HG03520 (cell line): ENCODE measurements around the gene ENHO.
A peak's percentile ranks its signal among the peaks of the same experiment; 100 is the strongest.

Source experiments
- ATAC-seq: cut with Tn5 transposase; IDR thresholded peaks from one replicate; pipeline ENCODE4 v1.9.1; 2021; ENCODE audit warnings: mild to moderate bottlenecking, moderate library complexity; ENCODE audit not compliant: unreplicated experiment

Gene ENHO

DNA sequence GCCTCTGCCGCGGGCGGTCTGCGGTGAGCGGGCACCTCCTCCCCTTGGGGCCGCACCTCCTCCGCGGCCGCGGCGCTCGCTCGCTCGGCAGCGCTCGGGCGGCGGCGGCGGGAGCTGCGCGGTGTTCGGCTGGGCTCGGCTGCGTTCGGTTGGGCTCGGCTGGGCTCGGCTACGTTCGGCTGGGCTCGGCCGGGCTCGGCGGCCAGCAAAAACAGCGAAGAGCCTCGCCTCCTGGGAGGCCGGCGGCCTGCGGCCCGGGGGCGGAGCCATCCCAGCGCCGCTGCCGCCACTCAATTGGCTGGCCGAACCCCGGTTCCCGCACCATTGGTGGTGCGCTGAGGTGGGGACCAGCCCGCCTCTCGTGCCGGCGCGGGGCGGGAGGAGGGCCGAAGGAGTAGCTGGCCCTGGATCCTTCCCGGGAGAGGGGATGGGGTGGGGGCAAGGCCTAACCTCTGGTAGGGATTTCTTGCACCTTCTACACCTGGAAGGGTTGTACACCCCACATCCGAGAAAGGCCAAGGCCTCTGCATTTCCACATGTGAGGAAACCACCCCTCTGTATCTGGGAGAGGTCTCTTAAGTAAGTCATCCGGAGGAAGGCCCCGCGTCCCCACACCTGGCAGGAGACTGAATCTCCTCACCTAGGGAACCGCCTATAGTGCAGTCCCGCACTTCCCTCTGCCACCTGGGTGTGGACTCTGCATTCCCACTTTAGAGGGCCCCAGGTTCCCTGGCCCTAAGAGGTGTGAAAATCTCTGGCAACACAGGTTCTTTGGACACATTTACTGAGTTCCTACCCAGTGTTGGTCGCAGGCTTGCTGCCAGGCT, at the start of gene ENHO:
TSS of gene ENHO (minus strand) at position 20 of the 827 bp plus-strand sequence. CDS start 1,295 bp downstream, outside the sequence.
- peak; percentile 81 for ATAC-seq

DNA sequence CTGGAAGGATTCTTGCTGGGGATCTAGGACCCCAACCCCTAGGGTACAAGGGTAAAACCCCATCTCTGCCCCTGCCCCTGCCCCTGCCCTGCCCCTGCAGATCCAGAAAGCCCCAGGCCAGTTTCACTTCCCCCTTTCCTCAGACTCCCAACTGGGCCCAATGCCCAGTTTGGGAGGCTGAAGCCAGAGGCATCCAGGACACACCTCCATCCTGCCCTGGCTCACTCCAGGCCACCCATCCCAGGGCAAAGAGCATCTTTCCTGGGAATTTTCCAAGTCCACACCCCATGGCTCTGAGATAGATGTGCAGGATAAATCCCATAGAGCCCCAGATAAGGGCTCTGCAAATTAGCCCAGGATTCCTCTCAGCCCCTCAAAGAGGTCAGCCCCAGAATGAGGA, 49.3 kb upstream of the ENHO start:
- no peak for ATAC-seq

DNA sequence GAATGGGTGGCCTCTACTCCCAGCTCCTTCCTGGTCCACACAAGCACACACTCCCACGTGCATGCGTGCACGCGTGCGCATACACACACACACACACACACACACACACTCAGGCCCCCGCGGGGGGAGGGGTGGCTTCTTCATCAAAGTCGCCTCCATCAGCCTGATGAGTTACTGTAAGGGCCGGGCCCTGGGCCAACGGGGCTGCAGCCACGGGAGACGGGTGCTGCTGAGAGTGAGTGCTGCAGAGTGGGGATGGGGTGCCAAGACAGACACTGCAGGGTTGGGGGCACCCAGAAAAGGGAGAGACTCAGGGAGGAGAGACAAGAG, 48.7 kb upstream of the ENHO start:
- ATAC-seq: no peak

DNA sequence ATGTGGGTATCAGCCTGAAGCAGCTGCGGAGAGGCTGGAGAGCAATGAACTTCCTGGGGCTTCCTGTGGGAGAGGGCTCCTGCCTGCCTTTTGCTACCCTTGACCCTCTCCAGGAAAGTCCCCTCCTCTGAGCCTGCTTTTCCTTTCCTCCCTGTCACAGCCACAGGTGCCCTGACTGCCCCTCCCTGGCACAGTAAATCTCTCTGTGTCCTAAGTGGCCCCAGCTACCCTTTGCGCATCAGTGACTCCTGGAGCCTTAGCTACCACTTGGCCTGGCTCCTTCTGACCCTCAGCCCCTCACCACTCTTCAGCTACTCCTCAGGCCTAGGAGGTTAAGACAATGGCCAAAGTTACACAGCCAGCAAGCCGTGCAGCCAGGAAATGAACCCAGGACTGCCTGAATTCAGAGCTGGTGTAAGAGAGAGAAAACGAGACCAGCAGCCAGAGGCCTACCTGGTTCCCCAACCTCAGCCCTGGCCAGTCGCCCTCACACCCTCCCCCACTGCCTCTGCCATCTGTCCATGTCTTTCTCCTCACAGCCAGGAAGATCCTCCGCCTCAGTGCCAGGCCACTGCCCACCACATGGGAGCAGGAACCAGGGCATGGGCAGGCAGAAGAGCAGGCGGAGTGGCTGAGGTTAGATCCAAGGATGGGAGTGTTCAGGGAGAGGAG, 48.2 kb upstream of the ENHO start:
- no peak for ATAC-seq

DNA sequence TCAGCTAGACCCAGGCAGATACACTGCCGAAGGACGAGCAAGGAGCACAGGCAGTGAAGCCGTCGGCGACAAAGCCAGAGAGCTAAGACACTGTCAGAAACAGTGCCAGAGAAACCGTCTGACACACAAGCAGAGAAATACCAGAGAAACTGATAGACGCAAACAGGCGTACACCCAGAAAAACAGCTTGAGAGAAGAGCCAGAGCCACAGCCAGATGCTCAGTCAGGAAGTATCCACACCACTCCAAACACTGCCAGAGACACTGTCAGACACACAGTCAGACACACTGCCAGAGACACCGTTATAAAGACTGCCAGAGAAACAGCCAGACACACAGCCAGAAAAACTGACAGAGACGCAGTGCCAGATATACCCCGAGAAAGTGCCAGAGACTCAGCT, 47.6 kb upstream of the ENHO start:
- no peak for ATAC-seq

DNA sequence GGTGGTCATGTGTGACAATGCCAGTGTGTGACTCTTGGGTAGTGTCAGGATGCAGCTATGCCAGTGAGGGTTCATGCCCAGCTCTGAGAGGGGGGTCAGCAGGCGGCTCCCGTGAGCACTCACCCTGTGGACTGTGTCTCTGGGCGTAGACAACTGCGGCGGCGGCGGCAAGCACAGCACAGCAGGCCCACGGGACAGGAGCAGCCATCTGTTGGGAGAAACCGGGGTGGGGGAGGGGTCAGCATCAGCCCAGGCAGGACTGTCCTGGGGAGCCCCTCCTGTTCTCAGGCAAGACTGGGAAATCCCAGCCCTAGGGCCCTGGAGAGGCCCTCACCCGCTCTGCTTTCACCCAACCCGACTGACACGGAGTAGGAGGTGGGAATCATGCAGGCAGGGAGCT, 46.0 kb upstream of the ENHO start:
- no peak for ATAC-seq

DNA sequence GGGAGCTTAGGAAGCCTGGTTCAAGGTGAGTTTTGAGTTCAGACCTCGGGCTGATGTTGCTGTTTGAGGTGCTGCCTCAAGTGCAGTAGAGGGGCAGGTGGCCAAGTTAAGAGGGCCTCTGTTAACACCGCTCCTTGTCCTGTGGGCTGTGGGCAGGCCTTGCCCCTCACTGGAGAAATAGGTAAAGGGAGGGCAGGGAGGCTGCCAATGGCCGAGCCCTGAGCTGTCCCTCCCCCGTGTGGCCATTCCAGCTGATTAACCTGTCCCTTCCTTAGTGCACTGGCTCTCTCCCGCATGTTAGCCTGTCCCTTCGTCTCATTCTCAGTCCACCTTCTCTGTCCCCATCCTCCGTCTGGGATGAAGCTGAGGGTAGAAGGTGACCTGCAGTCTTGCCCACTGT, 45.3 kb upstream of the ENHO start:
- no peak for ATAC-seq

DNA sequence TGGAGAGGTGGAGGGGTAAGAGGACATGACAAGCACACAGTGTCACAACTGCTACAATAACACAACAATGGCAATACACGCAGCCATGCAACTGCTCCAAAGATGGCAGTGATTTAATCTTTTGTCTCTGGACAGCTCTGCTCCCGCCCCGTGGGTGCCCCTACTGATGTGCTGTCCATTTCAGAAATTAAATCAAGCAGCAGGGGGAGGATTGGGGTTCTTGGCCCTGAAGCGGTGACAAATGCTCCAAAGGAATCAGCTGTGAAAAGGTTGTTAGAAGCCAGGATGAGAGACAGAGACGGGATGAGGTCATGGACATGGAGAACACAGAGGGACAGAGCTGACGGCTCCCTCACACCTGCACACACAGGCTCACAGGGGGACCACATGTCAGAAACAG, 44.2 kb upstream of the ENHO start:
- no peak for ATAC-seq

DNA sequence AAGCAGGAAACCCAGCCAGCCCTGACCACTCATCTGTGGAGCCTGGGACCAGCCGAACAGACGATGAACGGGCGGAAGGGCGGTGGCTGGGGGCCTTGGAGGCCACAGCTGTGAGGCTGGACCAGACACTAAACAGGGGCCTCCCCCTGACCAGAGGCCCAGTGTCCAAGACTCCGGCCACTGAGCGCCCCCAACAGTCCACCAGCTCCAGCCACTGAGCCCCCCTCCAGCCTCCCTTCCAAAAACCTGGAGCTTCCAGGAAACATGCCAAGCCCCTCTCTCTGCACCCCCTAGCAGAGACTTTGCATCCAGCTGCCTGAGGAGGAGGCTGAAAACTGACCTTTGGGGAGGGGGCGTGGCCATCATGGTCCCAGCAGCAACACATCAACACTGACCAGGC, 43.5 kb upstream of the ENHO start:
- ATAC-seq: no peak

DNA sequence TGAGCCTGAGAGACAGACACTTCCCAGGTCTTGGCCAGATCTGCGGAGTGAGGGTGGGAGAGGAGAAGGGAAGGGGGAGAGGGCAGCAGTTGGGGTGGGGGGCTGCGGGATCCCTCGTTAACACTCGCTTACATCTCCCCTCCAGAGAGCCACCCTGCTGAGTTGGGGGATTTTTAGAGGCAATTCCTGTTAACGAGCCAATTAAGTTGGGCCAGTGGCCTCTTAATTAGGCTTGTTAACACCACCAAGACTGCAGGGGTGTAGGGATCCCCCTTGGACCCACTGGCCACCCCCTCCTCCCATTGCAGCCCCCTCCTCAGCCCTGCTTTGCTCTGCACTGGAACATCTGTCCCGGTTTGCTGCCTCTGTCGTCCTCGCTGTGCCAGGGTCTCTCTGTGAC, 43.1 kb upstream of the ENHO start:
- ATAC-seq: no peak

DNA sequence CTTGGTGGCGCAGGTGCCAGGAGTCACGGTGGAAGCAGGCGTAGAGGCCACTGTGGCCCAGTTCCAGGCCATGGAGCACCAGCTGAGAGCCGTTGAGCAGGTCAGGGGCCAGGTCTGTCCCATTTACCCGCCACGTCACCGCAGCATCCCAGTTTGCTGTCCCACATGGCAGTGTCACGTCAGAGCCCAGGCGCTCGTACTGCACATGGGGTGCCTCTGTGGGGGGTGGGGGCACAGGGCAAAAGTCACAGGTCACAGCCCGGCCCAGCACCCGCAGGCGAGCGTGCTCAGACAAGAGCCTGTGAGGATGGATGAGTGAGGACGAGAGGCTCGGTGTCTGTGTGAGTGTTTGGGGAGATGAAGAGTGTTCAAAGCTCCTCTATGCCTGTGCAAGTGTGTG, 41.8 kb upstream of the ENHO start:
- no peak for ATAC-seq

DNA sequence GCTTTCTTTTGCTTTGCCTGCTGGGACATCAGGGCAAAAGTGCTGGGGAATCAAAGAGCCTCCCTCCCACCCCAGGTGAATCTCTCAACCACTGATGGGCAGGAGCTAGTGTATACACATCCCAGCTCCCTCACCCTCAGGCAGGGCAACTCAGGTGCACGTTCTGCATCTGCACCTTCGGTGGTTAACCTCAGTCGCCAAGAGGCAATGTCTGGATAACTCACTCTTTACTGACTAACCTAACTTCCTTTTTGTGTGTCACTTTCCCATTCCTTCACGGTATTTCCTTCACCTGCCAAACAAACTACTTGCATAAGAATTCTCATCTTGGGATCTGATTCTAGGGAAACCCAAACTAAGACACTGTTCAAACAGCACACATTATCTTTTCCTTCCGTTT, 40.5 kb upstream of the ENHO start:
- no peak for ATAC-seq

DNA sequence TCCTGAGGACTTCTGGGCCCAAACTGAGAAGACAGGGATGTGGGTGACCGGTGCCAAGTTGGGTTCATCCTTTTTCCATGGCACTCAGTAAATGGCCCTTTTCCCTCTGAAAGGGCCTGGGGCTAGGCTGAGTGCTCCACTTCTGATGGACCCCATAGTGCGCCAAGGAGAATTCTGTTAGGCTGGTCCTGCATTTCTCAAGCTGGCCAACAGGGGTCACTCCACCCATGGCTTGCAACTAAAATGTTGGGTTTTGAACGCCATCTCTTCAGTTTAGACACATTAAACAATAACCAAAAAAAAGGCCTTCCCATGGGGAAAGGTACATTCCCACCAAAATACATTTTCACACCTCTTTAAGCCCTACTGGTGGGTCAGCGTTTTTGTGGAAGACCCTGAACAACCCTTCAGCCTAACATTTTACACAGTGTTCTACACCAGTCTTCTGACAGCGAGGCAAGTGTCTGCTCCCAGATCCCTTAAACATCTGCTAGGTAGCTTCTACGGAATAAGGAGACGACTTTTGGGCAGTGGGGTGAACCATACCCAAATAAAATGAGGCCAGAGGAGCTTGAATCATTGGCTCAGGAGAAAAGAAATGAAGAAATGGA, 39.5 kb upstream of the ENHO start:
- ATAC-seq: no peak

DNA sequence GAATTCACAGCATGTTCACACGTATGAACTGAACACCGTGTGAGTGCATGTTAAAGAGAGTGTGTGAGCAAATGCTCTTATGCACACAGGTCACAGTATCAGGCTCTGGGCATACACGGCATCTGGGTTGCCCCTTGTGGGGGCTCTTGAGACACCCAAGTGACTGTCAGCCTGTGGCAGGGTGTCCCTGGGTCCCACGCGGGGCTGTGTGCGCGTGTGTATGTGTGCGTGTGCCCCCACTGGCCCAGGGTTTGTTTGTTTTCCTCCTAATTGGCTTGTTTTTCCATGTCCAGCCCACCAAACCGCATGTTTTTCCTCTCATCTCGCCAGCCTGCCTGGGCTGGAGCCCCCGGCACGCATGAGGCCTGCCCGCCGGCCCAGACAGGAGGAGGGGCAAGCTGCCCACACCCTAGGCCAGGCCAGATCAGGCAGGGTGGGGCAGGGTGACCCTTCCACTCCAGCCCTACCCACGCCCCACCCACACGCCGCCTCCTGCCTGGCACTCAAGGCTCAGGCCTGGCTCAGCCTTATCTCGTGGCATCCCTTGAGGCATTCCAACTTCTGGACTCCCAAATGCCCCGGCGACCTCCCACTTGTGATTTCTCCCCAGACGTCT, 37.9 kb upstream of the ENHO start:
- no peak for ATAC-seq

DNA sequence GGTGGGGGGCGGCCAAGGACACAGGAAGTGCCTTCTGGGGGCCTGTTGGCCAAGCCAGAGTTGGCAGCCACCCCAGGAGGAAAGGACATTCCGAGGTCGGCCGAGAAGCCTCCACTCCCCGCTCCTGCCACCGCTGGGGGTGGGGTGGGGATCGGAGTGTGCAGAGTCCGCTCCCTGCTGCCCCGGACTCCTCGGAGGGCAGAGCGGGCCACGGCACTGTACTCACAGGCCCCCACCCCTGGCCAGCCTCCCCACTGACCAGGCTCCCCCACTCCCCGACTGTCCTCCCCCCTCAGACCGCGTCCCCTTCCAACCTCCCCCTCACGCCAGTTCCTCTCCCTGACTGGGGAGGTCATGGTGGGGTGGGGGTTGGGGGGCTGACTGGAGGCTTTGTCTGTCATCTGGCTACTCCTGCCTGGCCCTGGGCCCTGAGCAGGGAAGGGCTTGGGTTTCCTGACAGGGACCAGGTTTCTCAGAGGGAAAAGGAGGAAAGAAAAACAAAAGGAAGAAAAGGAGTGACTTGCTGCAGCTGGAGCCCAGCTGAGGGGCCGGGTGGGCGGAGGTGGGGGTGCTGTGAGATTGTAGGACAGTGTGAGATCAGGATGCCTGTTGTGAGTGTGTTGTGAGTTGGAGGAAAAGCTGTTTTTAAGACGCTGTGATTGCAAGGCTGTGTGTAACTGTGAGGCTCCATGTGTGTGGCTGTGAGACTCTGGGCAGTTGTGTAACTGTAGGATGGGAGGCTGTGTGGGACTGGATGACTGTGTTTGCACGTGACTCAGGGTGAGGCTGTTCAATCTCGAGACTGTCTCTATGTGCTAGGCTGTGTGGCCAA, 37.0 kb upstream of the ENHO start:
- ATAC-seq: no peak

DNA sequence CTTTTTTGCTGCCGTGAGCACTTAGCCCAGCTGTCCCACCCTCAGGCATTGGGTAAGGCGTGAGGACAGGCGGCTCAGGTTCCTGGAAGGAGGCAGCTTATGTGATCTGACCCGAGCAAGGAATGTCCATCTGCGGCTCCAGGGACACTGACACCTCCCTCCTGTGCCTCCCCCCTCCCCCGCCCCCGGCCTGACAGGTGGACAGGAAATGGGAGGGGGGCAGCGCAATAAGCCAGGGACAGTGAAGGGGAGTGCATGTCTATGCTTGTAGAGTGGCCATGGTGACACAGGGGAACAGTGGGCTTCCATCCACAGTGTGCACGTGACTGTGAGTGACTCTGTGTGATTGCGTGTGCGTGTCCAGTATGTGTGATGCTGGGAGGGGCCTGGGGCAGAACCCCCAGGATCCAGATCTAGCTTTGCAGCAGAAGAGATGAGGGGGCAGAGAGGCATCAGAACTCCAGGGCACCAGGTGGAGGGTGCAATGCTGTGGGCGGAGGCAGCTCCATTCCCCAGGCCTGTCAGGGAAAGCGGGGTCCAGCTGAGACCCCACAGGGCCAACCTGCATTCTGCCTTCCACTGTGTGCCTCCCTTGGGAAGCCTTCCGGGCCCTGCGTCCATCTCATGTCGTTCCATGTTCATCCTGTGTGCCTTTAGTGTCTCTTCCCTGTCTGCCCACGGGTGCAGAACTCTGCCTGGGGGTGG, 36.3 kb upstream of the ENHO start:
- ATAC-seq: no peak

DNA sequence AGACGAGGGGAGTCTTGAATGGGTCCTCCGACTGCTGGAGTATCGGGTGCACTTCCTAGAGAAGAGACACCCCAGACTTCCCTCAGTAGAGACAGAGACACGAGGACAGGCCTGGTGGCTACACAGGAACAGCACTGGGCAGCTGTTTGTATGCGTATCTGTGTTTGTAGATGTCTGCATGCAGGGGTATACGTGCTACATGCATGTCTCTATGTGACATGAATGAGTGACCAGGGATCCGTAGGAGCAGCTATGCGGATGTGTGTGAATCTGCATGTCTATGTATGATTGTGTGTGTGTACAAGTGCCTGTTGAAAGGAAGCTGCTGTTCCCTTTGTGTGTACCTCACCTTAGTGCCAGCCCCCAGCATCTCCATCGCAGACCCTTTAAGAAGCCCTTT, 35.6 kb upstream of the ENHO start:
- ATAC-seq: no peak

DNA sequence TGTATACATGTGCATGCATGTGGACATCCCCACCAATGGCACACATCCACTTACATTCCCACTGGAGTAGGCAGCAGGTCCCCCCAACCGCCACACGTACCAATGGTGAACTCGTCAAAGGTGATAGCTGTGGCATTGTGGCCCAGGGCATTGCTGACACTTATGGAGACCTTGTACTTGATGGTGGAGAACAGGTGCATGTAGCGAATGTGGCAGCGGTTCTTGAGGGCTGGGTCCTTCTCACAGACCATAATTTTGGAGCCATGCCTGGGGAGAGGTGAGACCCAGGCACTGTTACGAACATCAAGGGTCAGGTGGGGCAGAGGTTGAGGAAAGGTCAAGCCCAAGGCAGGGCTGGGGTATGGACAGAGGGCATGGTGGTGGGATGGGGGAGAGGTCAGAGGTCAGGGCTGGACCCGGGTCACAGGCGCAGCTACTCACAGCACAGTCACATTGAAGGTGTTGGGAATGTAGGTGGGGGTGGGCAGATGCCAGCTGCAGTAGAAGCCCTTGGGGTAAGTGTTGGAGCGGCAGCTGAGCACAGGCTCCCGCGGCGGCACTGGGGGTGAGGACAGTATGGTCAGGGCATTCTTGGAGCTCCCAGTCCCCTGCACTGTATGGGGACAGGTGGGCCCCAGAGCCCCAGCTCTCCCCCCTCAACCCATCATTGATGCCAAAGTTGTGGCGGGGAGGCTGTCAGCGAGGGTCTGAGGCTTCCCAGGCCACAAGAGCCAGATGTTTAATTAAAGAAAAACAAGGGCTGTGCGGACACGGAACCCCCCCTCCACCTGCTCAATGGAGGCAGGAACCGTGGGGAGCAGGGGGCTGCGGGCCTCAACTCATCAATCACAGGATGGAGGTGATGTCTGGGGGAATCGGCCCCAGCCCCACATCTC, 34.9 kb upstream of the ENHO start:
- ATAC-seq: no peak

DNA sequence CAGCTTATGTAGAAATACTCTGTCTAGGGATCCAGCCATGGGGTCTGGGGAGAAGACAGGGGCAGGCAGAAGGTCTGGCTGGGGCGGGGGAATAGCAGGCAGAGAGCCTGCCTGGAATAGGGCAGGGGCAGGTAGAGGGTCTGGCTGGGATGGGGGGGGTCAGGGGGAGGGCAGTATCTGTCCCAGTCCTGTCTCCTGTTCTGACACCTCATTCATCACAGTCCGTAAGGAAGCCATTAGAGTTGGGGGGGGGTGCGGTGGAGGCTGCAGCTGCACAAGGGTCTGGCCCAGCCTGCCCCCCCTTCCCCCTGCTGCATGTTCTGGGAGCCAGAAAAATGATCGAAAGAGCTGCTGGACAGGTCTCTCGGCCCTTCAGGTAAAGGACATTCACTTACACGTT, 34.2 kb upstream of the ENHO start:
- no peak for ATAC-seq
